ENCODE results near the gene EFCAB9.

The EFCAB9 gene

GRCh38 chr5:172166030-172166826 lies 27.7 kb upstream of the EFCAB9 start:
- DNase-seq = no peak

DNA sequence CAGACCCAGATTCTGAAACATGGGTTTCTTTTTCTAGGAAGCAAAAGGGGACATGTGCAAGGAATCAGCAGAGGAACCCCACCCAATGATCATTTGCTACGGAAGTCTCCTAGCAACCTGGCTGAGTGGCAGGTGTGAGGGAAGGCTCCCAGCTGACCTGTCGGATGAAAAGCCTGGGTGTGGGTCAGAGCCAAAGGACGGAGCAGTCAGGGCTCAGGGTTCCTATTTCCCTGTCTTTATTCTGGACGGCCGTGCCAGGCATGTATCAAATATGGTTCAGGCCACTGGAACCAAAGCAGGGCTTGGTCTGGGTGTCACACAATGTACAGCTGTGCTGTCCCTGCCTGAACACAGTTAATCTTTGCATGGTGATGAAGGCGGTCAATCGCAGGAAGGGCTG lies 26.1 kb upstream of the EFCAB9 start:
- no peak for DNase-seq

GRCh38 chr5:172168311-172168710 lies 25.7 kb upstream of the EFCAB9 start:
- DNase-seq = no peak

GRCh38 chr5:172169216-172169615 lies 24.8 kb upstream of the EFCAB9 start:
- no peak for DNase-seq

DNA sequence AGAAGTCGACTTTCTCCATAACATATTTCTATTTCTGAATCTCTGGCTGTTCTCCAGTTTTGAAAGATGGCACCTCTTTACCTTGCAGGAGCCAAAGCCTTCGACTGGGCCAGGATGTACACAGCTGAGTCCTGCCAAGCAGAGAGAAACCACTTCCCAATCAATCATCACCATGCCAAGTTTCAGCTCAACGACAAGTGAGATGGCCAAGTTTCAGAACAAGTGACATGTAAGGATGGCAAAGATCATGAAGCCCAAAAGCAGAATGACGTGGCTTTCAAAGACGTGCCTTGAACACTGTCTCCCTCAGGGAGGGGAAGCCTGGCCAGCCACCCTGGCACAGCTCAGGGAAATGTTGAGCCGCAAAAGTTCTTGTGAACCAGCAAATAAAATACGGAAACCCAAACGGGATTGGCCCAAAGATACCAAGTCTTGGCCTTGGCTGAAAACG lies 23.7 kb upstream of the EFCAB9 start:
- DNase-seq = no peak

- DNase-seq = no peak
These were observed 22.9 kb upstream of the EFCAB9 start for GRCh38 chr5:172171118-172171517.

- DNase-seq = no peak
These were observed 20.9 kb upstream of the EFCAB9 start for GRCh38 chr5:172172912-172173563.

- DNase-seq = peak; percentile 67
These were observed 20.3 kb upstream of the EFCAB9 start for GRCh38 chr5:172173564-172174153.

- peak; percentile 98 for DNase-seq
These were observed 18.7 kb upstream of the EFCAB9 start for GRCh38 chr5:172175263-172175719.

- no peak for DNase-seq
These were observed 16.8 kb upstream of the EFCAB9 start for GRCh38 chr5:172177176-172177575.

GRCh38 chr5:172178301-172178987 lies 15.5 kb upstream of the EFCAB9 start:
- DNase-seq = peak; percentile 46

GRCh38 chr5:172178991-172179989 lies 14.7 kb upstream of the EFCAB9 start:
- peak; percentile 81 for DNase-seq

GRCh38 chr5:172180936-172181335 lies 13.0 kb upstream of the EFCAB9 start:
- no peak for DNase-seq

GRCh38 chr5:172182291-172182690 lies 11.7 kb upstream of the EFCAB9 start:
- DNase-seq = no peak

DNA sequence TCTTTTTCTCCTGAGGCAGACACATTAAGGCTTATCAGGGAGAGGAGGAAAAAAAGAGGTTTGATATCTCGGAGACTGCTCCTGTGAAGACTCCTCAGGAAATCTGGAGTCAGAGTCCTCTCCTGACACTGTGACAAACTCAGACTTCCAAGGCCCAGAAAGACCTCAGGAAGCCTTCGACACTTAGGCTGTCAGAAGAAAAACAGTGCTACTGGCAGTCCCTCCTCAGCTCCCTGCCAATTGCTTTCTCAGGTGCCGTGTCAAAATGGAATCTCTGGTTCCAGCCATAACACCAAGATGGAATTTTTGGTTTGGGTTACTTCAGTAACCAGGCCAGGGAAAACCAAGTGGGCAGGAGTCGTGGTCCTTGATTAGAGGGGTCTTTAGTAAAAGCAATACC lies 10.1 kb upstream of the EFCAB9 start:
- no peak for DNase-seq

DNA sequence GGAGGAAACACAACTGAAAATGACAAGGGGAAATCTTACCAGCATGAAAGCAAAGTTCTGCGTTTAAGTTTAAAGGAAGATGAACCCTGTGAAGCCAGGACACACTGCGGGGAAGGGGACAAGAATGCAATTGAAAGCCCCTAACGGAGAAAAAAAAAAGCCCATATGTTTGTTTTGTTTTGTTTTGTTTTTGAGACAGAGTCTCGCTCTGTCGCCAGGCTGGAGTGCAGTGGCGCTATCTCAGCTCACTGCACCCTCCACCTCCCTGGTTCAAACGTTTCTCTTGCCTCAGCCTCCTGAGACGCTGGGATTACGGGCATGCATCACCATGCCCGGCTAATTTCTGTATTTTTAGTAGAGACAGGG lies 8.9 kb upstream of the EFCAB9 start:
- peak; percentile 43 for DNase-seq

- DNase-seq = no peak
These were observed 7.8 kb upstream of the EFCAB9 start for GRCh38 chr5:172186114-172186695.

- DNase-seq = peak; percentile 82
These were observed 6.6 kb upstream of the EFCAB9 start for GRCh38 chr5:172187118-172188032.

GRCh38 chr5:172188033-172188892 lies 5.7 kb upstream of the EFCAB9 start, which contains the start of gene STK10:
TSS of gene STK10 (minus strand) at chr5:172188224. CDS start at chr5:172188042, 182 bp downstream.
- DNase-seq = peak; percentile 97
